GM06990 (cell line): ENCODE data around the gene EPHX1.

Experiments used
- DNase-seq: peaks from one replicate; pipeline ENCODE4 v3.0.0-alpha.2; 2011; ENCODE audit not compliant: insufficient read length; ENCODE audit errors: extremely low read depth
- H3K27me3 ChIP-seq: replicated peaks from 2 replicates; pipeline ENCODE4 v1.6.0; 2011; ENCODE audit warnings: low read length; ENCODE audit not compliant: control insufficient read depth, insufficient read depth
- H3K36me3 ChIP-seq: 2 replicates; pipeline ENCODE4 v1.5.1; 2011; ENCODE audit warnings: low read length; ENCODE audit not compliant: control insufficient read depth, insufficient read depth
- H3K4me3 ChIP-seq: replicated peaks from 2 replicates; pipeline ENCODE4 v1.5.1; 2011; ENCODE audit warnings: low read depth, mild to moderate bottlenecking, control low read depth, low read length
- CTCF ChIP-seq: IDR thresholded peaks from 2 replicates; pipeline ENCODE4 v1.5.1; 2011; ENCODE audit warnings: low read length, control low read depth, mild to moderate bottlenecking, inconsistent platforms; ENCODE audit not compliant: insufficient read depth, poor library complexity, severe bottlenecking

EPHX1 gene

GRCh38 chr1:225816643-225817538, 7.0 kb downstream of the EPHX1 start:
- TF ChIP-seq CTCF: no peak
- Histone ChIP-seq H3K4me3 (no peak overlapping the region), H3K36me3 (no peaks in the 10 kb centered on the region), H3K27me3 (no peaks in the 10 kb centered on the region)
- DNase-seq: no peak

GRCh38 chr1:225817611-225818061, 7.7 kb downstream of the EPHX1 start:
- TF ChIP-seq CTCF: no peak
- no peak for DNase-seq
- Histone ChIP-seq H3K36me3 (no peaks in the 10 kb centered on the region), H3K4me3 (no peak overlapping the region), H3K27me3 (no peaks in the 10 kb centered on the region)

GRCh38 chr1:225818229-225818628, 8.3 kb downstream of the EPHX1 start:
- no peak for DNase-seq
- no peak overlapping the region for H3K4me3 ChIP-seq
- H3K27me3 ChIP-seq: no peaks in the 10 kb centered on the region
- H3K36me3 ChIP-seq: no peaks in the 10 kb centered on the region
- TF ChIP-seq CTCF: no peak

- no peaks in the 10 kb centered on the region for H3K36me3 ChIP-seq
- no peak for TF ChIP-seq CTCF
Measured at GRCh38 chr1:225819346-225820192, 9.6 kb downstream of the EPHX1 start.

GRCh38 chr1:225820522-225821120, 10.7 kb downstream of the EPHX1 start:
- H3K4me3 ChIP-seq: no peak overlapping the region
- DNase-seq: no peak
- no peaks in the 10 kb centered on the region for H3K27me3 ChIP-seq
- no peaks in the 10 kb centered on the region for H3K36me3 ChIP-seq
- TF ChIP-seq CTCF: no peak

More at GRCh38 chr1:225819346-225820192, 9.6 kb downstream of the EPHX1 start:
- H3K27me3 ChIP-seq: no peaks in the 10 kb centered on the region
- no peak overlapping the region for H3K4me3 ChIP-seq
- DNase-seq: no peak
